ENCODE data around the gene ARHGEF37.

Gene ARHGEF37

GRCh38 chr5:149608936-149609545 lies 27.7 kb downstream of the ARHGEF37 start:
- no peak overlapping the region for H3K4me3 ChIP-seq (ENCODE audit: low read length)
- TF ChIP-seq CTCF (conservative IDR thresholded peaks at IDR 0.05; ENCODE audit: low read length), result no peak
- no peak for DNase-seq (ENCODE audit: low read depth)

- H3K4me3 ChIP-seq (ENCODE audit: low read length), result no peak overlapping the region
- TF ChIP-seq CTCF (conservative IDR thresholded peaks at IDR 0.05; ENCODE audit: low read length), result no peak
Measured at GRCh38 chr5:149609640-149610219, 28.4 kb downstream of the ARHGEF37 start.

GRCh38 chr5:149610589-149611255 lies 29.4 kb downstream of the ARHGEF37 start:
- H3K4me3 ChIP-seq (ENCODE audit: low read length), result no peak overlapping the region
- TF ChIP-seq CTCF (conservative IDR thresholded peaks at IDR 0.05; ENCODE audit: low read length), result no peak
- DNase-seq (ENCODE audit: low read depth), result no peak

More at GRCh38 chr5:149609640-149610219, 28.4 kb downstream of the ARHGEF37 start:
- DNase-seq (ENCODE audit: low read depth), result no peak

- peak; percentile 57 for DNase-seq (ENCODE audit: low read depth)
- no peak for TF ChIP-seq CTCF (conservative IDR thresholded peaks at IDR 0.05; ENCODE audit: low read length)
- H3K4me3 ChIP-seq (ENCODE audit: low read length), result no peak overlapping the region
Measured at GRCh38 chr5:149611326-149611725, 30.0 kb downstream of the ARHGEF37 start.

- no peak overlapping the region for H3K4me3 ChIP-seq (ENCODE audit: low read length)
- no peak for DNase-seq (ENCODE audit: low read depth)
- no peak for TF ChIP-seq CTCF (conservative IDR thresholded peaks at IDR 0.05; ENCODE audit: low read length)
Measured at GRCh38 chr5:149614034-149614907, 33.0 kb downstream of the ARHGEF37 start.

GRCh38 chr5:149615976-149616375 lies 34.7 kb downstream of the ARHGEF37 start:
- DNase-seq (ENCODE audit: low read depth), result no peak
- no peak for TF ChIP-seq CTCF (conservative IDR thresholded peaks at IDR 0.05; ENCODE audit: low read length)
- H3K4me3 ChIP-seq (ENCODE audit: low read length), result no peak overlapping the region

All from AG10803 (cell line).